ENCODE measurements around the gene TRPV5. TPM values are rescaled to one million over a fixed set of nuclear protein-coding genes. Genes with fewer than 3 reads are reported as not detected.

The TRPV5 gene
- total and polyA plus RNA-seq, 2 experiments from 2014 or later: not detected

GRCh38 chr7:142908921-142909890 lies 24.3 kb downstream of the TRPV5 start:
- Histone ChIP-seq H3F3A (ENCODE audit: insufficient read depth) (no peaks in the 10 kb centered on the region), H3K27ac (no peak overlapping the region), H3K9me3 (ENCODE audit: low read depth) (no peaks in the 10 kb centered on the region), H3K4me3 (no peak overlapping the region), H2AFZ (no peak overlapping the region), H3K4me2 (ENCODE audit: unreplicated experiment) (no peak overlapping the region), H4K20me1 (ENCODE audit: insufficient read depth) (no peaks in the 10 kb centered on the region), H3K36me3 (ENCODE audit: low read depth) (no peaks in the 10 kb centered on the region), H3K9me2 (ENCODE audit: insufficient read depth) (no peaks in the 10 kb centered on the region), H3K79me2 (ENCODE audit: insufficient read depth) (no peaks in the 10 kb centered on the region), H3K27me3 (replicated peaks; ENCODE audit: insufficient read depth) (no peaks in the 10 kb centered on the region; the same call in 1 of the 2 replicates), H3K4me1 (ENCODE audit: insufficient read depth) (no peaks in the 10 kb centered on the region), H3K9ac (no peak overlapping the region)
- peak; percentile 12 for DNase-seq
- WGBS, 2 experiments (ENCODE audit: low coverage in 1 of 2, low lambda C conversion rate in 2 of 2, missing lambda C conversion rate in 2 of 2): 38 to 41% methylated on average over 21 of the region's 21 CpGs
- in situ Hi-C loops (cut with MboI): no loop called here
- TF ChIP-seq EZH2 (IDR thresholded peaks at IDR 0.05; ENCODE audit: insufficient read depth, poor library complexity, severe bottlenecking) (no peak), EZH2phosphoT487 (IDR thresholded peaks at IDR 0.05; ENCODE audit: insufficient read depth, low read depth) (no peak)

GRCh38 chr7:142908290-142908689 lies 25.3 kb downstream of the TRPV5 start:
- no peaks in the 10 kb centered on the region for H3K79me2 ChIP-seq (ENCODE audit: insufficient read depth)
- no peaks in the 10 kb centered on the region; the same call in 1 of the 2 replicates for H3K27me3 ChIP-seq (replicated peaks; ENCODE audit: insufficient read depth)
- H3K27ac ChIP-seq: no peak overlapping the region
- in situ Hi-C loops (cut with MboI): no loop called here
- 60% methylated on average over 11 of the region's 11 CpGs for WGBS, 2 experiments (ENCODE audit: low coverage in 1 of 2, low lambda C conversion rate in 2 of 2, missing lambda C conversion rate in 2 of 2)
- H3K9ac ChIP-seq: no peak overlapping the region
- H3K4me2 ChIP-seq (ENCODE audit: unreplicated experiment): no peak overlapping the region
- H3K4me1 ChIP-seq (ENCODE audit: insufficient read depth): no peaks in the 10 kb centered on the region
- no peak overlapping the region for H2AFZ ChIP-seq
- TF ChIP-seq EZH2 (IDR thresholded peaks at IDR 0.05; ENCODE audit: insufficient read depth, poor library complexity, severe bottlenecking): no peak
- TF ChIP-seq EZH2phosphoT487 (IDR thresholded peaks at IDR 0.05; ENCODE audit: insufficient read depth, low read depth): no peak
- no peak for DNase-seq
- H3K4me3 ChIP-seq: no peak overlapping the region
- no peaks in the 10 kb centered on the region for H3F3A ChIP-seq (ENCODE audit: insufficient read depth)
- H4K20me1 ChIP-seq (ENCODE audit: insufficient read depth): no peaks in the 10 kb centered on the region
- no peaks in the 10 kb centered on the region for H3K9me2 ChIP-seq (ENCODE audit: insufficient read depth)
- no peaks in the 10 kb centered on the region for H3K36me3 ChIP-seq (ENCODE audit: low read depth)
- H3K9me3 ChIP-seq (ENCODE audit: low read depth): peaks cover 2% of the 10 kb centered on the region

GRCh38 chr7:142906643-142907042 lies 26.9 kb downstream of the TRPV5 start:
- Histone ChIP-seq H3K9ac (no peak overlapping the region), H3K4me3 (no peak overlapping the region), H3F3A (ENCODE audit: insufficient read depth) (no peaks in the 10 kb centered on the region), H3K36me3 (ENCODE audit: low read depth) (no peaks in the 10 kb centered on the region), H3K79me2 (ENCODE audit: insufficient read depth) (no peaks in the 10 kb centered on the region), H3K27me3 (replicated peaks; ENCODE audit: insufficient read depth) (no peaks in the 10 kb centered on the region), H3K4me2 (ENCODE audit: unreplicated experiment) (no peak overlapping the region), H4K20me1 (ENCODE audit: insufficient read depth) (no peaks in the 10 kb centered on the region), H3K9me3 (ENCODE audit: low read depth) (peaks cover 2% of the 10 kb centered on the region), H3K4me1 (ENCODE audit: insufficient read depth) (no peaks in the 10 kb centered on the region), H2AFZ (no peak overlapping the region), H3K27ac (no peak overlapping the region), H3K9me2 (ENCODE audit: insufficient read depth) (no peaks in the 10 kb centered on the region)
- in situ Hi-C loops (cut with MboI): no loop called here
- DNase-seq: no peak
- TF ChIP-seq EZH2phosphoT487 (IDR thresholded peaks at IDR 0.05; ENCODE audit: insufficient read depth, low read depth): no peak
- no peak for TF ChIP-seq EZH2 (IDR thresholded peaks at IDR 0.05; ENCODE audit: insufficient read depth, poor library complexity, severe bottlenecking)
- 26 to 51% methylated on average over 2 of the region's 2 CpGs for WGBS, 2 experiments (ENCODE audit: low coverage in 1 of 2, low lambda C conversion rate in 2 of 2, missing lambda C conversion rate in 2 of 2)

GRCh38 chr7:142905759-142906158 lies 27.8 kb downstream of the TRPV5 start:
- no peaks in the 10 kb centered on the region for H4K20me1 ChIP-seq (ENCODE audit: insufficient read depth)
- no peaks in the 10 kb centered on the region for H3K4me1 ChIP-seq (ENCODE audit: insufficient read depth)
- H3K79me2 ChIP-seq (ENCODE audit: insufficient read depth): no peaks in the 10 kb centered on the region
- peaks cover 2% of the 10 kb centered on the region for H3K9me3 ChIP-seq (ENCODE audit: low read depth)
- TF ChIP-seq EZH2phosphoT487 (IDR thresholded peaks at IDR 0.05; ENCODE audit: insufficient read depth, low read depth) (no peak), EZH2 (IDR thresholded peaks at IDR 0.05; ENCODE audit: insufficient read depth, poor library complexity, severe bottlenecking) (no peak)
- H3F3A ChIP-seq (ENCODE audit: insufficient read depth): no peaks in the 10 kb centered on the region
- no peak overlapping the region for H3K9ac ChIP-seq
- H3K27ac ChIP-seq: no peak overlapping the region
- no peak for DNase-seq
- H3K9me2 ChIP-seq (ENCODE audit: insufficient read depth): no peaks in the 10 kb centered on the region
- H3K4me2 ChIP-seq (ENCODE audit: unreplicated experiment): no peak overlapping the region
- WGBS, 2 experiments (ENCODE audit: low coverage in 1 of 2, low lambda C conversion rate in 2 of 2, missing lambda C conversion rate in 2 of 2): 26 to 32% methylated on average over 2 of the region's 2 CpGs
- H3K36me3 ChIP-seq (ENCODE audit: low read depth): no peaks in the 10 kb centered on the region
- no peak overlapping the region for H3K4me3 ChIP-seq
- in situ Hi-C loops (cut with MboI): no loop called here
- no peak overlapping the region for H2AFZ ChIP-seq
- no peaks in the 10 kb centered on the region for H3K27me3 ChIP-seq (replicated peaks; ENCODE audit: insufficient read depth)
